IgD-negative memory B cell (primary cell): ENCODE results near the gene CASP5. TPM values are rescaled to one million over a fixed set of nuclear protein-coding genes. Genes with fewer than 3 reads are reported as not detected.
"Not testable (repeated sequence)": the region's sequence is repeated elsewhere in the genome, so short reads cannot be mapped to it uniquely, and the experiment has no call there.

Source experiments
- H3K27ac Mint-ChIP-seq, 3 donors: one replicate each; pipeline ENCODE4 v1.8.0; 2020 to 2022; ENCODE audit warnings: mild to moderate bottlenecking in 3 of 3, mixed read lengths in 3 of 3, moderate library complexity in 1 of 3
- H3K27me3 Mint-ChIP-seq: one replicate; pipeline ENCODE4 v1.8.0; 2021; ENCODE audit warnings: mixed read lengths
- H3K36me3 Mint-ChIP-seq: one replicate; pipeline ENCODE4 v1.8.0; 2020; ENCODE audit warnings: mild to moderate bottlenecking, mixed read lengths
- H3K4me1 Mint-ChIP-seq, 3 donors: one replicate each; pipeline ENCODE4 v1.8.0; 2020 to 2022; ENCODE audit warnings: mixed read lengths in 3 of 3, mild to moderate bottlenecking in 1 of 3
- H3K4me3 Mint-ChIP-seq, 4 donors: one replicate each; pipeline ENCODE4 v1.8.0; 2020 to 2022; ENCODE audit warnings: mild to moderate bottlenecking in 4 of 4, mixed read lengths in 4 of 4, moderate library complexity in 3 of 4
- H3K9me3 Mint-ChIP-seq, 3 donors: one replicate each; pipeline ENCODE4 v1.8.0; 2020 to 2021; ENCODE audit warnings: mixed read lengths in 3 of 3, mild to moderate bottlenecking in 1 of 3
- polyA plus RNA-seq: library from polyadenylated mRNA; unstranded; fragments of 300-500 nt; fragmentation: Illumina TruSeq; gene quantifications from one replicate; pipeline ENCODE4 v1.2.3, GENCODE V29; 2021

CASP5 gene
- polyA plus RNA-seq, 1 donor from 2014 or later = 0.45 TPM

DNA sequence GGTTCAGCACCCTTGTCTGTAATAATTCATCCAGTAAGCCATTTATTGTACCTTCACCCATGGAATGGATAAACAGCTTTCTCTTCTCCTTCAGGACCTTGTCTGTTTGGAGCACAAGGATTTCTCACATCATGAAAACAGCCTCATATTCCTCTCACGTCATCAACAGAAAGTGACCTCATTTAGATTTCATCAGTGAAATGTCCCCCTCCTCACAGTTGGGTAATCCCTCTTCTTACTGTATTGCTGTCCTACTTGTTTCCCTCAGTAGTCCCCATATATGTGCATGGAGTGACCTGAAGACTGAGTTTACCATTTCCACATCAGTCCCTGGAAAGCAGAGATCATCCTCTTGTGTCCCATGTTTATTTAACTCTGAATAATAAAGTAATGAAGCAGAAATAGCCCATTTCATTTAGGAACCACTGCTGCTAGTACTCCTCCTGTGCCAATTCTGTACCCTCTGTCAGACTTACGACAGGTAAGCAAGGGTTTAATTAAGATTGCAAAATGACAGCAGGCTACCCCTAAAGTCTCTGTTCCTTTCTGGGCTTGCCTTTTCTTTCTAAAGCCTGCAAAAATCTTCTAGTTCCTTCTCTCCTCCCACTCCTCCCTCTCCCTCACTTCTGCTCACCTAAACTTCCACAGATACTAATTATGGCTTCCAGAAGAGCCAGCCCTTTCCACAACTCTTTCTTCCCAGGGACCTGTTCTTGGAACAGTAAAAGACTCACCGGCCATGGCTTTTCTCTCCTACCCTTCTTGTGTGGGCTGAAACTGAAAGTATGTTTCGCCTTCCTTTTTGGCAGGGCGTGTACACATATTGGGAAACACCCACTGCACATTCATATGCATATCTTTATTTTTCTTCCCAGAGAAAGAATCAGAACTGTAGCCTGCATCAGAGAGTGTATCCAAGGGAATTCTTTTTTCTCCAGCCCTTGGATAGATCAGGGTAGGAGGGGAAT lies 21.9 kb upstream of the CASP5 start, which contains the start of gene CARD16:
Gene CARD16 (minus strand): TSS at position 779 of the 968 bp plus-strand sequence. CDS start 38 bp downstream, at position 741.
- H3K9me3 Mint-ChIP-seq, H3K27me3 Mint-ChIP-seq: not testable (repeated sequence)
- peak within 1 kb of the TSS; percentile 8 to 95 (median 93) for H3K27ac Mint-ChIP-seq
- peaks cover 22 to 42% (median 32%) of the 10 kb centered on the region in 3 donors for H3K4me1 Mint-ChIP-seq
- H3K36me3 Mint-ChIP-seq = peaks cover 16% of the 10 kb centered on the region
- H3K4me3 Mint-ChIP-seq = peak within 1 kb of the TSS; percentile 86 to 98 (median 95)

DNA sequence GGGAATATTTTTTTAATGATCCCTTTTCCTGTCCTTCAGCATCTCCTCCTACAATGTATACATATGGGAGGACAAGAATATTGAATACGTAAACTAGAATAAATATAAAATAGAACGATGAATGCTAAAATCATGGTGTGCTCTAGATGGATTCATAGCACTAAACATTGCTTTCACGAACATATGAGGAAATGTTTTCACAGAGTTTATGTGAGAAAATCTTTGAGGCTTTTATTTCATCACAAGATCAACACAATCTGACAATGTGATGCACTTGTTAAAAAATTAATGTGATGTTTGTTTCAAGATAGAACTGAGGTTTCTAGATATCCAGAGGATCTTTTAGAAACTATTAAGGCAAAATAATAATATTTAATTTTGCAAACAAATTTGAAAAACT lies 19.2 kb upstream of the CASP5 start:
- peaks cover 0 to 3% (median 0%) of the 10 kb centered on the region in 3 donors for H3K9me3 Mint-ChIP-seq
- no peak overlapping the region for H3K4me3 Mint-ChIP-seq
- H3K4me1 Mint-ChIP-seq = peaks cover 22 to 42% (median 32%) of the 10 kb centered on the region in 3 donors
- no peak overlapping the region for H3K27ac Mint-ChIP-seq
- H3K36me3 Mint-ChIP-seq = peaks cover 24% of the 10 kb centered on the region
- H3K27me3 Mint-ChIP-seq = no peaks in the 10 kb centered on the region

DNA sequence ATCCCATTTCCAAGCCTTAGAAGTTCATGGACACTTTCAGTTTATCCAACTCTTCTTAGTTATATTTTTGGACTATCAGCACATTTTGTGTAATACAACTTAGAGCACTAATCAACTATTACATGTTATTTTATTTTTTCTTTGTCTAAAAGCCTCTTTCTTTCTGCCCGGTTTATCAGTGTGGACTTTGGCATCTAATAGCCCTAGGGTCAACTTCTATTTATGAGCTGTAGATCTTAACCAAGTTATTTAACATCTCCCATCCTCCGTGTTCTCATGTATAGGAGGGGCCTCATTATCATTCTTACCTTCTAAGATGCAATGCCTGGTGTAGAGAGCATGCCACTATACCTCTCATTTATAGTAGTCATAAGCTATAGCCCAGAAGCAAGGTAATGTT lies 17.7 kb upstream of the CASP5 start:
- Mint-ChIP-seq H3K36me3 (peaks cover 25% of the 10 kb centered on the region), H3K4me1 (peaks cover 20 to 44% (median 37%) of the 10 kb centered on the region in 3 donors), H3K4me3 (peak overlapping the region in 1 of 4 donors; percentile 41), H3K9me3 (peaks cover 0 to 3% (median 0%) of the 10 kb centered on the region in 3 donors), H3K27me3 (no peaks in the 10 kb centered on the region), H3K27ac (no peak overlapping the region)

DNA sequence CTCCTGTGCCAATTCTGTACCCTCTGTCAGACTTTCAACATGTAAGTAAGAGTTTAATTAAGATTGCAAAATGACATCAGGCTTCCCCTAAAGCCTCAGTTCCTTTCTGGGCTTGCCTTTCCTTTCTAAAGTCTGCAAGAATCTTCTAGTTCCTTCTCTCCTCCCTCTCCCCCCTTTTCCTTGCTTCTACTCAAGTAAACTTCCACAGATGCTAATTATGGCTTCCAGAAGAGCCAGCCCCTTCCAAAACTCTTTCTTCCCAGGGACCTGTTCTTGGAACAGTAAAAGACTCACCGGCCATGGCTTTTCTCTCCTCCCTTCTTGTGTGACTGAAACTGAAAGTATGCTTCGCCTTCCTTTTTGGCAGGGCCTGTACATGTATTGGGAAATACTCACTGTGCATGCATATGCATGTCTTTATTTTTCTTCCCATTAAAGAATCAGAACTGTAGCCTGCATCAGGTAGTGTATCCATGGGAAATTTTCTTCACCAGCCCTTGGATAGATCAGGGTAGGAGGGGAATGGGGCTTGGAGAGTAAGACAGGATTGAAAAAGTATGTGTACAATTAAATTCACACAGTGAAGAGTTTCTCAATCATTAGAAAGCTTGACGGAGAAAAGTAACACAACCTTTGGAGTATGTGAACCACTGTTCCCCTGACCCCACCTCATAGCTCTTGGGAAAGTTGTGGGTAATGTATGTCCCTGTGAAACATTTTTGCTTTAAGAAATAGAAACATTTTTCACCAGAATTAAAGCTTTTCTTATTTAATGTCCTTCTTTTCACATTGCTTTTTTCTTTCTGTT lies 12.0 kb upstream of the CASP5 start, which contains the start of gene CASP1:
Gene CASP1 (minus strand): TSS at position 332 of the 808 bp plus-strand sequence. CDS start 31 bp downstream, at position 301.
- H3K36me3 Mint-ChIP-seq = peaks cover 10% of the 10 kb centered on the region
- H3K4me1 Mint-ChIP-seq = peaks cover 29 to 39% (median 31%) of the 10 kb centered on the region in 3 donors
- peak within 1 kb of the TSS; percentile 57 to 98 (median 95) for H3K27ac Mint-ChIP-seq
- peaks cover 0 to 3% (median 0%) of the 10 kb centered on the region in 3 donors for H3K9me3 Mint-ChIP-seq
- no peaks in the 10 kb centered on the region for H3K27me3 Mint-ChIP-seq
- H3K4me3 Mint-ChIP-seq = peak within 1 kb of the TSS; percentile 86 to 100 (median 96)

DNA sequence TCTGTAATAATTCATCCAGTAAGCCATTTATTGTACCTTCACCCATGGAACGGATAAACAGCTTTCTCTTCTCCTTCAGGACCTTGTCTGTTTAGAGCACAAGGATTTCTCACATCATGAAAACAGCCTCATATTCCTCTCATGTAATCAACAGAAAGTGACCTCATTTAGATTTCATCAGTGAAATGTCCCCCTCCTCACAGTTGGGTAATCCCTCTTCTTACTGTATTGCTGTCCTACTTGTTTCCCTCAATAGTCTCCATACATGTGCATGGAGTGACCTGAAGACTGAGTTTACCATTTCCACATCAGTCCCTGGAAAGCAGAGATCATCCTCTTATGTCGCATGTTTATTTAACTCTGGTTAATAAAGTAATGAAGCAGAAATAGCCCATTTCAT lies 11.4 kb upstream of the CASP5 start:
- H3K4me1 Mint-ChIP-seq = peaks cover 29 to 37% (median 31%) of the 10 kb centered on the region in 3 donors
- peak overlapping the region; percentile 86 to 100 (median 96) for H3K4me3 Mint-ChIP-seq
- H3K36me3 Mint-ChIP-seq = peaks cover 12% of the 10 kb centered on the region
- H3K27me3 Mint-ChIP-seq, H3K9me3 Mint-ChIP-seq: not testable (repeated sequence)
- H3K27ac Mint-ChIP-seq = peak overlapping the region; percentile 57 to 98 (median 95)

DNA sequence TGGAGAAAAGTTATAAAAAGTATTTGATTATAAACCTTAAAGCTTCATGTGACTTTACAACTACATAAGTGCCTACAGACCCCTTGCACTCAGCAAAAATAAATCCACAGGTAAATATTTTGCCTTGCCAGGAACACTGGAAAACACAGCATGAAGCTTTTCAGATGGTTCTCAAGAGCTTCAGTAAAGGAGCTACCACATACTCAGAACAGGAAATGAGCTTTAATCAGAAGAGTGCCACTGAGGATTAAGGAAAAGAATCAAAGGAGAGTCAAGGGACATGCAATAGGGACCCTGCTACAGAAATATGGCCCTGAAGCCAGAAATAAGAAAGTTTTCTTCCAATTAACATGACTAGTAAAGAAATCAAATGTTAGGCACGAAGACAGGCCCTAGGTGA lies 10.8 kb upstream of the CASP5 start:
- Mint-ChIP-seq H3K27me3 (no peaks in the 10 kb centered on the region), H3K4me3 (peak overlapping the region; percentile 86 to 100 (median 96)), H3K27ac (peak overlapping the region in 1 of 3 donors; percentile 98), H3K4me1 (peaks cover 29 to 37% (median 34%) of the 10 kb centered on the region in 3 donors), H3K9me3 (peaks cover 0 to 3% (median 0%) of the 10 kb centered on the region in 3 donors), H3K36me3 (peaks cover 17% of the 10 kb centered on the region)

DNA sequence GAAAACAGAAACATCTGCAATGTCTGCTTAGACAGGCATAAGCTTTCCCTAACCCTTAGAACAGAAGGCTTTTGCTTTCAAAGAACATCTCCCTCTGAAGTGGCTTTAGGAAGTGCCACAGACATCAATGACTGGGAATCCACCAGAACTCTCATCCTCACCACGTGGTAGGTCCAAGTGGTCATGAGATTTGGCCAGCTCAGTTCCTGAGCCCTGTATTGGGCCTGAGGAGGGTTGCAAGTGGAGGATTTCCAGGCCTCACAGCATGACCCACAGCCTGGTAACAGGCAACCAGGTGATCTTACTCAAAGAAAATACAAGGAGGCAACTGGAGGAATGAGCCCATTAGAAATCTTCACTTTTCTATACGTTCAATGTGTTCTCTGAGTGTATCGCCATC lies 10.4 kb upstream of the CASP5 start:
- peaks cover 19% of the 10 kb centered on the region for H3K36me3 Mint-ChIP-seq
- peaks cover 29 to 41% (median 36%) of the 10 kb centered on the region in 3 donors for H3K4me1 Mint-ChIP-seq
- H3K4me3 Mint-ChIP-seq = peak overlapping the region; percentile 86 to 100 (median 96)
- H3K27ac Mint-ChIP-seq = peak overlapping the region in 1 of 3 donors; percentile 55
- H3K9me3 Mint-ChIP-seq = peaks cover 0 to 3% (median 0%) of the 10 kb centered on the region in 3 donors
- no peaks in the 10 kb centered on the region for H3K27me3 Mint-ChIP-seq

DNA sequence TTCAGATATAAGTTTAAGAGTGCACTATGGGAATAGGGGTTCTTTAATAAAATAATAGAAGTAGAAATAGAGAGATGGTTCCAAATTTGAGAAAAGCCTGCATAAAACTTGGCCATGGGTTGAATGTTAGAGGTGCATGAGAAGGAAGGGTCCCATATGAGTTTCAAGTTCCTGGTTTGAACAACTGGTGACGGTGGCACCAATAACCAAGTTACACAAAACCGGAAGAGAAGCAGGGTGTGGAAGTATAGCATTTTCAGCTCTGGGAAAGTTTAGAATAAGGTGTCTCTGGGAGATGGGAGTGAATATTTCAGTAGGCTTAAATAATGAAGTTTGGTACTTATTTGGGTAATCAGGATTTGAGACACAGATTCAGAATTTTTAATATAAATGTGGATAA lies 9.5 kb upstream of the CASP5 start:
- peaks cover 17% of the 10 kb centered on the region for H3K36me3 Mint-ChIP-seq
- peak overlapping the region; percentile 9 to 71 (median 55) for H3K27ac Mint-ChIP-seq
- peaks cover 35 to 45% (median 41%) of the 10 kb centered on the region in 3 donors for H3K4me1 Mint-ChIP-seq
- no peaks in the 10 kb centered on the region for H3K9me3 Mint-ChIP-seq
- H3K27me3 Mint-ChIP-seq = no peaks in the 10 kb centered on the region
- peak overlapping the region; percentile 7 to 100 (median 82) for H3K4me3 Mint-ChIP-seq

DNA sequence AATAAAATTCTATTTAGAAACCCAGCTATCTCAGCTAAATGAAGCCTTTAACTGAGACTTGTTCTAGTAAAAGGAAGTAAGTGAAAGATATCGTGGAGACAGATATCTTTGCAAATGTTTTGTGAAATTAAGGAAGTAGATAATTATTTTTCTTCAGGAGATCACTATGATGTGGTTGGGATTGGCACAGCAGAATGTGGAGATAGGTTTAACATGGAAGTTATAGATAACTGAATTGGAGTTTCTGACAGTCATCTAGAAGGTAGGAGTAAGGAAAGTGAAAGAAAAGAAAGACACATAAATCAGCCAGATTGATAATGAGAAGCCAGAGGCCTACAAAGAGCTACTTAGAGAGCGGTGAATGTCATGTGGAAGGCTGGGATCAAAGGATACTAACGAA lies 4.7 kb upstream of the CASP5 start:
- Mint-ChIP-seq H3K36me3 (peaks cover 21% of the 10 kb centered on the region), H3K9me3 (peaks cover 0 to 2% (median 0%) of the 10 kb centered on the region in 3 donors), H3K27ac (peak overlapping the region in 1 of 3 donors; percentile 42), H3K27me3 (no peaks in the 10 kb centered on the region), H3K4me3 (peak overlapping the region in 1 of 4 donors; percentile 55), H3K4me1 (peaks cover 31 to 43% (median 42%) of the 10 kb centered on the region in 3 donors)

DNA sequence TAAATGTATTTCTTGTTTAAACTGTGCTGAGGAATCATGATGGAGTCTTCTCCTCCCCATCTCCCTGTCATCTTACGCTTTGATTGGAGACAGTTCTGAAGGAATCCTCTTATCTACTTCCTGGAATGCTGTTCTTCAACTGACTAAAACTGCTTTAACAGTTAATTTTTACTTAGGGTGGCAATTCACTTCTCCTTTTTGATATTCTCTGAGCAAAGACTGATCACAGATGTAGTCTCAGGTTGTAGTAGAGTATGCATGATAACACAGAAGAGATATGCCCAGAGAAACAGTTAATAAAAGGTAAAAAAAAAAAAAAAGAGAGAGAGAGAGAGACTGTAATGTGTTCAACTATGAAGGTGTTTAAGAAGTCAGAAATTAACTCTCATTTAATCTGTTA lies 1.4 kb upstream of the CASP5 start:
- H3K27ac Mint-ChIP-seq = no peak overlapping the region
- peak overlapping the region in 2 of 4 donors; percentile 7 to 65 for H3K4me3 Mint-ChIP-seq
- H3K4me1 Mint-ChIP-seq = peaks cover 30 to 44% (median 35%) of the 10 kb centered on the region in 3 donors
- H3K27me3 Mint-ChIP-seq = no peaks in the 10 kb centered on the region
- H3K9me3 Mint-ChIP-seq = peaks cover 0 to 3% (median 0%) of the 10 kb centered on the region in 3 donors
- H3K36me3 Mint-ChIP-seq = peaks cover 18% of the 10 kb centered on the region

DNA sequence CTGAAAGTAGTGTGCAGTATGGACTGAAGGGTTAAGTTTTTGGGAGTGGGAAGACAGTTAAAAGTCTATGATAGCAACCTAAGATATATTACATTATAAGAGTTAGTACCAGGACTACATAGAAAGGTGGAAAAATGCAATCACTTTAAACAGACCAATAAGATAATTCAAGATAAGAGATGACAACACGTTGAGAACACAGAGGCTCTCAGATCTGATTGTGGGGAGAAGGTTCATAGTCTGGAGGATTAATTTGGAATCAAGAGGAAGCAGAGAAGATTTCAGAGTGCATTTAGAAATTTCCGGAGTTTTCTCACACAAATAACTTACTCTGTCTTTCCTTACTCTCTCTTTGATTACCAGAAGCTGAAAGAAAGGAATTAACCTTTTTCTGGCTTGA lies 441 bp downstream of the CASP5 start:
- Mint-ChIP-seq H3K36me3 (peaks cover 6% of the 10 kb centered on the region), H3K4me3 (peak overlapping the region in 2 of 4 donors; percentile 0 to 91), H3K27me3 (no peaks in the 10 kb centered on the region), H3K9me3 (peaks cover 0 to 3% (median 0%) of the 10 kb centered on the region in 3 donors), H3K4me1 (peaks cover 24 to 34% (median 27%) of the 10 kb centered on the region in 3 donors), H3K27ac (no peak overlapping the region)

DNA sequence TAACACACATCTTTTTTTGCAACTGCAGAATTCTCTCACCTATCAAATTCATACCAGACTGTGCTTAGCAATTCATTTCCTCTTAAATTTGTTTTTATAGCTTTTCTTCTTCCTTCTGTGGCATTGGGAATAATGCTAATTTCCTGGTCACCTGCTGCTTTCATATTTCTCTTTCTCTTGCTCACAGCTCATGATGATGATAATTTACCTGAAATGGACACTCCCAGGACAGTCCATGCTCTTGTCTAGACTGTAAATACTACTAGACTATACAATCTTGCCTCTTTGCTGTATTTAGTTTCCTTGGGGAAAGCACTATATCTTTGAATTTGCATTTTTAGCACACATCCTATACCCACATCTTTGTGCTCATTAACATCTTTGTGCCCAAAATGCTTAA lies 15.5 kb downstream of the CASP5 start:
- H3K36me3 Mint-ChIP-seq = peaks cover 1% of the 10 kb centered on the region
- H3K9me3 Mint-ChIP-seq = no peaks in the 10 kb centered on the region
- peaks cover 2% of the 10 kb centered on the region for H3K27me3 Mint-ChIP-seq
- H3K4me3 Mint-ChIP-seq = no peak overlapping the region
- no peak overlapping the region for H3K27ac Mint-ChIP-seq
- no peaks in the 10 kb centered on the region for H3K4me1 Mint-ChIP-seq

DNA sequence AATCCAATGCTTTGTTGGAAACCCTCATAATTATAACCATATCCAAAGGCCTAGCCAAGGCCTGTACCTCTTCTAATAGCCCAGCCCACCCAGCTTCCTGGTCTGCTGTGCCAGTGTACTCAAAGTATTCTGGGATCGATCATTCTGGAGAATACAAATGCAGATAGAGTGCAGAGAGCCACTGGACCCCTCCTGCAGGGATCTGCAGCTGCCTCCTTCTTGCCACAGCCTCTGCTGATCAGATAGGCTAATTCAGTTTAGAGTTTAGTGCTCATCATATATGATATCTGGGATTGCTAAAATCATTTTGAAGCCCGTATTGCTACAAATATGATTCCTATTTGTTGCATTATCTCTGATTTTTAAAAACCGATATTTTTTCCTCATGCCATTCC lies 17.5 kb downstream of the CASP5 start:
- Mint-ChIP-seq H3K27ac (no peak overlapping the region), H3K36me3 (peaks cover 1% of the 10 kb centered on the region), H3K4me1 (peaks cover 2 to 5% (median 4%) of the 10 kb centered on the region in 3 donors), H3K4me3 (no peak overlapping the region), H3K27me3 (no peaks in the 10 kb centered on the region), H3K9me3 (no peaks in the 10 kb centered on the region)

DNA sequence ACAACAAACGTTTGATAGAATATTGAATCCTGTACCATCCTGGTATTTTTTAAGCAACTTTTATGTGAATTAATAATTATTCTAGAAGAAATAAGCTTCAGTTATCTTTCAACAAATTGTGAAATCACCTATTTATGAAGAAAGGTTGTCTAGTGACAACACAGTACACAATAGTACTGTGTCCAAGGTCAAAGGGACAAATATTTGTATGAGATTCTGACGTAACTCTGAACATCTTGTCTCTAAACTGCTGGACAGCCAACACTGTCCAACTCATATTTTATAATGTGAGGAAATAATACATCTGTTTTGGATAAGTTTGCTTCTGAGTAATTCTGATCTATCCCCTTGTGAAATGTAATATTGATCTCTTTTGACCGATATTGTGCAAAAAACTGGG lies 18.9 kb downstream of the CASP5 start:
- H3K4me3 Mint-ChIP-seq = no peak overlapping the region
- H3K36me3 Mint-ChIP-seq = no peaks in the 10 kb centered on the region
- H3K4me1 Mint-ChIP-seq = peaks cover 2 to 8% (median 4%) of the 10 kb centered on the region in 3 donors
- no peaks in the 10 kb centered on the region for H3K9me3 Mint-ChIP-seq
- H3K27ac Mint-ChIP-seq = no peak overlapping the region
- H3K27me3 Mint-ChIP-seq = no peaks in the 10 kb centered on the region
